HEK293 (cell line): Measurements from ENCODE around the gene ITGA5.

Source experiments
- CTCF ChIA-PET: fragments of 350-600 bp; formaldehyde crosslinking; extraction: SDS; loops from one replicate; lab custom pipeline; 2021; ENCODE audit warnings: antibody characterized with exemption; lab: Yijun Ruan, JAX
- POLR2A ChIA-PET: fragments of 300-600 bp; formaldehyde crosslinking; extraction: SDS; loops from one replicate; lab custom pipeline; 2020; ENCODE audit warnings: antibody characterized with exemption, inconsistent platforms; lab: Yijun Ruan, JAX
- H3K27ac ChIP-seq: fragments of 200-500 bp; sonication (Bioruptor generic); 2 replicates; pipeline ENCODE4 v1.5.1; 2014; ENCODE audit warnings: low read depth, low read length, control low read depth, inconsistent platforms; ENCODE audit errors: extremely low read depth
- H3K36me3 ChIP-seq, 2 experiments: fragments of 200-500 bp in 1 of 2; sonication (Bioruptor generic) in 1 of 2; 1 replicate in 1 of 2; 2 replicates in 1 of 2; pipeline ENCODE4 v1.5.1; 2014 to 2017; ENCODE audit warnings: inconsistent platforms in 2 of 2, low read length in 2 of 2; ENCODE audit not compliant: control insufficient read depth in 2 of 2, insufficient read depth in 1 of 2
- H3K4me1 ChIP-seq: fragments of 200-500 bp; sonication (Bioruptor generic); 2 replicates; pipeline ENCODE4 v1.5.1; 2014; ENCODE audit warnings: mild to moderate bottlenecking, low read length, inconsistent platforms; ENCODE audit not compliant: control insufficient read depth, insufficient read depth
- H3K4me3 ChIP-seq: 2 replicates; pipeline ENCODE4 v1.5.1; 2011; ENCODE audit warnings: low read depth, mild to moderate bottlenecking, control low read depth, low read length, moderate library complexity
- H3K9me3 ChIP-seq: fragments of 200-500 bp; sonication (Bioruptor generic); 2 replicates; pipeline ENCODE4 v1.5.1; 2014; ENCODE audit warnings: low read depth, low read length, inconsistent platforms; ENCODE audit not compliant: control insufficient read depth, insufficient read depth
- GLI4 ChIP-seq: fragments of 450-650 bp; formaldehyde crosslinking; IDR thresholded peaks from 2 replicates; pipeline ENCODE4 v1.5.1; 2016; ENCODE audit warnings: missing biosample characterization, missing genetic modification characterization
- KLF8 ChIP-seq: fragments of 450-650 bp; formaldehyde crosslinking; IDR thresholded peaks from 2 replicates; pipeline ENCODE4 v1.5.1; 2016; ENCODE audit warnings: missing biosample characterization, missing genetic modification characterization
- KLF9 ChIP-seq: fragments of 450-650 bp; formaldehyde crosslinking; IDR thresholded peaks from 2 replicates; pipeline ENCODE4 v1.5.1; 2016; ENCODE audit warnings: missing biosample characterization, missing genetic modification characterization, low read depth
- MZF1 ChIP-seq: fragments of 450-650 bp; formaldehyde crosslinking; IDR thresholded peaks from 2 replicates; pipeline ENCODE4 v1.5.1; 2017; ENCODE audit warnings: missing biosample characterization, missing genetic modification characterization, borderline replicate concordance
- PRDM10 ChIP-seq: fragments of 450-650 bp; formaldehyde crosslinking; IDR thresholded peaks from 2 replicates; pipeline ENCODE4 v1.5.1; 2016; ENCODE audit warnings: missing biosample characterization, missing genetic modification characterization
- REST ChIP-seq: fragments of 450-650 bp; formaldehyde crosslinking; IDR thresholded peaks from 2 replicates; pipeline ENCODE4 v1.5.1; 2016; ENCODE audit warnings: missing biosample characterization, missing genetic modification characterization
- SCRT2 ChIP-seq: fragments of 450-650 bp; formaldehyde crosslinking; IDR thresholded peaks from 2 replicates; pipeline ENCODE4 v1.5.1; 2016; ENCODE audit warnings: missing biosample characterization, missing genetic modification characterization
- ZNF112 ChIP-seq: fragments of 450-650 bp; formaldehyde crosslinking; IDR thresholded peaks from 2 replicates; pipeline ENCODE4 v1.5.0; 2017; ENCODE audit warnings: missing biosample characterization, missing genetic modification characterization
- ZNF239 ChIP-seq: fragments of 450-650 bp; formaldehyde crosslinking; IDR thresholded peaks from 2 replicates; pipeline ENCODE4 v1.5.1; 2016; ENCODE audit warnings: missing biosample characterization, missing genetic modification characterization
- ZNF24 ChIP-seq: fragments of 450-650 bp; formaldehyde crosslinking; IDR thresholded peaks from 2 replicates; pipeline ENCODE4 v1.5.1; 2016; ENCODE audit warnings: missing biosample characterization, missing genetic modification characterization
- ZNF26 ChIP-seq: fragments of 450-650 bp; formaldehyde crosslinking; IDR thresholded peaks from 2 replicates; pipeline ENCODE4 v1.5.1; 2016; ENCODE audit warnings: missing biosample characterization, missing genetic modification characterization
- ZNF341 ChIP-seq: fragments of 450-650 bp; formaldehyde crosslinking; IDR thresholded peaks from 2 replicates; pipeline ENCODE4; 2016; ENCODE audit warnings: low read depth, missing biosample characterization, missing genetic modification characterization
- ZNF398 ChIP-seq: fragments of 450-650 bp; formaldehyde crosslinking; IDR thresholded peaks from 2 replicates; pipeline ENCODE4 v1.5.1; 2017; ENCODE audit warnings: missing biosample characterization, missing genetic modification characterization
- ZNF610 ChIP-seq: fragments of 450-650 bp; formaldehyde crosslinking; IDR thresholded peaks from 2 replicates; pipeline ENCODE4 v1.5.1; 2016; ENCODE audit warnings: missing biosample characterization, missing genetic modification characterization, borderline replicate concordance

Gene ITGA5

GRCh38 chr12:54356951-54357356 is 62.1 kb downstream of the ITGA5 start:
- Histone ChIP-seq H3K9me3 (no peaks in the 10 kb centered on the region), H3K27ac (no peak overlapping the region), H3K36me3 (no peaks in the 10 kb centered on the region), H3K4me1 (peaks cover 27% of the 10 kb centered on the region), H3K4me3 (no peak overlapping the region)
- CTCF ChIA-PET: interaction anchor here (1.2 to 8.8 kb wide), 9 partner anchors 10 to 136 kb away, joined by 3 to 137 read pairs (median 12); partner anchors contain the start of gene COPZ1
- POLR2A ChIA-PET: interaction anchor here (0.6 to 1.5 kb wide), 5 partner anchors 12 to 77 kb away, joined by 3 to 5 read pairs (median 4); partner anchors contain the start of genes CBX5, COPZ1 and HNRNPA1
- TF ChIP-seq SCRT2 (tag by site-specific recombination) (no peak), ZNF341 (tag by site-specific recombination) (peak; percentile 65), GLI4 (no peak), ZNF398 (no peak), KLF9 (tag by site-specific recombination) (no peak), ZNF26 (no peak), MZF1 (tag by site-specific recombination) (0 out of 2 replicates have a peak, but pooled peaks have one; percentile 43), KLF8 (tag by site-specific recombination) (no peak), ZNF112 (tag by site-specific recombination) (no peak), PRDM10 (tag by site-specific recombination) (peak; percentile 99), ZNF24 (tag by site-specific recombination) (no peak), ZNF239 (tag by site-specific recombination) (no peak)

GRCh38 chr12:54356228-54356627 is 62.8 kb downstream of the ITGA5 start:
- peaks cover 0 to 4% of the 10 kb centered on the region in 2 experiments; a peak in 1 of 3 replicates for H3K36me3 ChIP-seq
- no peak for TF ChIP-seq ZNF610 (tag by site-specific recombination)
- peak; percentile 44; the same call in 1 of the 2 replicates for TF ChIP-seq REST (tag by site-specific recombination)
- TF ChIP-seq, all 188 proteins: peak for 1
- Histone ChIP-seq H3K4me3 (no peak overlapping the region), H3K9me3 (no peaks in the 10 kb centered on the region), H3K4me1 (peaks cover 30% of the 10 kb centered on the region), H3K27ac (no peak overlapping the region)
- CTCF ChIA-PET: interaction anchor here (0.5 to 8.8 kb wide), 10 partner anchors 9 to 418 kb away, joined by 3 to 137 read pairs (median 6); partner anchors contain the start of gene COPZ1
- POLR2A ChIA-PET: interaction anchor here (0.9 kb wide), 1 partner anchor 31 kb away, joined by 4 read pairs; the partner anchor contains the start of gene COPZ1
